SK-N-SH (cell line): ENCODE measurements around the gene MMP28. TPM values are rescaled to one million over a fixed set of nuclear protein-coding genes. Genes with fewer than 3 reads are reported as not detected.

Experiments used
- CTCF ChIA-PET: fragments of 300-600, 350-600 bp; formaldehyde crosslinking; extraction: SDS; loops from one replicate; lab custom pipeline; 2021; lab: Yijun Ruan, JAX
- POLR2A ChIA-PET: fragments of 350-600 bp; sonication (Branson Sonifier 250); formaldehyde crosslinking; extraction: SDS; loops from one replicate; lab custom pipeline; 2020; ENCODE audit warnings: antibody characterized with exemption, inconsistent platforms; lab: Yijun Ruan, JAX
- DNase-seq: peaks from one replicate; pipeline ENCODE4 v3.0.0; 2012
- H2AFZ ChIP-seq: fragments of 200-600 bp; sonication (generic); 2 replicates; pipeline ENCODE4 v1.8.1; 2016; ENCODE audit warnings: antibody characterized with exemption, mild to moderate bottlenecking, low read depth
- H3F3A ChIP-seq: fragments of 200-600 bp; sonication (generic); replicated peaks from 2 replicates; pipeline ENCODE3; 2016; ENCODE audit warnings: antibody characterized with exemption, mild to moderate bottlenecking; ENCODE audit not compliant: insufficient read depth
- H3K27ac ChIP-seq, 2 experiments: fragments of 200-500 bp in 1 of 2; fragments of 200-600 bp in 1 of 2; sonication (Bioruptor generic) in 1 of 2; sonication (generic), shearing (Covaris generic) in 1 of 2; 2 replicates each; pipeline versions ENCODE4 v1.5.1 to v1.6.1; 2014 to 2016; ENCODE audit warnings: low read depth in 2 of 2, inconsistent platforms in 1 of 2, low read length in 1 of 2, mild to moderate bottlenecking in 1 of 2, mixed read lengths in 1 of 2
- H3K27me3 ChIP-seq: fragments of 200-600 bp; sonication (generic), shearing (Covaris generic); 2 replicates; pipeline ENCODE4 v1.6.1; 2016; ENCODE audit warnings: mixed run types; ENCODE audit not compliant: insufficient read depth
- H3K36me3 ChIP-seq, 2 experiments: fragments of 200-500 bp in 1 of 2; fragments of 200-600 bp in 1 of 2; sonication (Bioruptor generic) in 1 of 2; sonication (generic) in 1 of 2; replicated peaks in 1 of 2; 2 replicates each; pipeline versions ENCODE3 to v1.5.1; 2014 to 2016; ENCODE audit warnings: low read length in 1 of 2, mild to moderate bottlenecking in 1 of 2; ENCODE audit not compliant: insufficient read depth in 2 of 2, control insufficient read depth in 1 of 2
- H3K4me1 ChIP-seq, 2 experiments: fragments of 200-500 bp in 1 of 2; fragments of 200-600 bp in 1 of 2; sonication (Bioruptor generic) in 1 of 2; sonication (generic), shearing (Covaris generic) in 1 of 2; 2 replicates each; pipeline versions ENCODE4 v1.5.1 to v1.6.1; 2014 to 2016; ENCODE audit warnings: low read depth in 1 of 2, low read length in 1 of 2, mixed run types in 1 of 2; ENCODE audit not compliant: insufficient read depth in 2 of 2, control insufficient read depth in 1 of 2
- H3K4me2 ChIP-seq: fragments of 200-600 bp; sonication (generic), shearing (Covaris generic); 2 replicates; pipeline ENCODE4 v1.6.1; 2017; ENCODE audit warnings: mixed run types
- H3K4me3 ChIP-seq, 2 experiments: fragments of 200-500 bp in 1 of 2; fragments of 200-600 bp in 1 of 2; sonication (Bioruptor generic) in 1 of 2; sonication (generic), shearing (Covaris generic) in 1 of 2; 2 replicates each; pipeline versions ENCODE4 v1.5.1 to v1.8.1; 2014 to 2016; ENCODE audit warnings: low read depth in 2 of 2, inconsistent platforms in 1 of 2, low read length in 1 of 2, mild to moderate bottlenecking in 1 of 2, mixed read lengths in 1 of 2, moderate library complexity in 1 of 2
- H3K79me2 ChIP-seq: fragments of 200-600 bp; sonication (generic); 2 replicates; pipeline ENCODE4 v1.8.1; 2017; ENCODE audit warnings: mild to moderate bottlenecking; ENCODE audit not compliant: insufficient read depth
- H3K9ac ChIP-seq: fragments of 200-600 bp; sonication (generic); 2 replicates; pipeline ENCODE4 v1.6.1; 2017; ENCODE audit warnings: mixed run types
- H3K9me2 ChIP-seq: fragments of 200-600 bp; sonication (generic); 2 replicates; pipeline ENCODE4 v1.6.1; 2017; ENCODE audit warnings: mixed run types
- H3K9me3 ChIP-seq: fragments of 200-600 bp; sonication (generic); 2 replicates; pipeline ENCODE4 v1.6.1; 2017; ENCODE audit warnings: mixed run types, mild to moderate bottlenecking, moderate library complexity
- H4K20me1 ChIP-seq: fragments of 200-600 bp; sonication (generic); 2 replicates; pipeline ENCODE4 v1.6.1; 2017; ENCODE audit warnings: mild to moderate bottlenecking, mixed run types; ENCODE audit not compliant: insufficient read depth
- EP300 ChIP-seq, 2 experiments: IDR thresholded peaks; 2 replicates each; pipeline versions ENCODE4 v1.4.0 to v1.6.1; 2012; ENCODE audit warnings: borderline replicate concordance in 1 of 2, low read depth in 1 of 2, low read length in 1 of 2
- FOXJ3 ChIP-seq: sonication (generic); formaldehyde crosslinking; IDR thresholded peaks from 2 replicates; pipeline ENCODE4 v1.5.1; 2020; ENCODE audit warnings: mild to moderate bottlenecking, missing genetic modification reagents
- GABPA ChIP-seq: IDR thresholded peaks from 2 replicates; pipeline ENCODE4 v1.4.0; 2012; ENCODE audit warnings: low read depth, mild to moderate bottlenecking
- JUND ChIP-seq: IDR thresholded peaks from 2 replicates; pipeline ENCODE4 v1.4.0; 2012
- MAX ChIP-seq: IDR thresholded peaks from 2 replicates; pipeline ENCODE4 v1.4.0; 2012; ENCODE audit warnings: low read depth
- MEF2A ChIP-seq: IDR thresholded peaks from 2 replicates; pipeline ENCODE4 v1.4.0; 2012; ENCODE audit warnings: low read depth, borderline replicate concordance
- NFIC ChIP-seq: IDR thresholded peaks from 2 replicates; pipeline ENCODE4 v1.4.0; 2012; ENCODE audit warnings: borderline replicate concordance
- PBX3 ChIP-seq: IDR thresholded peaks from 2 replicates; pipeline ENCODE4; 2012
- REST ChIP-seq: IDR thresholded peaks from 2 replicates; pipeline ENCODE4 v1.6.1; 2012; ENCODE audit warnings: mild to moderate bottlenecking, low read depth, low read length, moderate library complexity
- RFX5 ChIP-seq: IDR thresholded peaks from 2 replicates; pipeline ENCODE4 v1.6.1; 2012; ENCODE audit warnings: mild to moderate bottlenecking, improper control_type of control experiment, low read length
- RXRA ChIP-seq: IDR thresholded peaks from 2 replicates; pipeline ENCODE4 v1.4.0; 2012; ENCODE audit warnings: low read depth, mild to moderate bottlenecking, borderline replicate concordance
- SIN3A ChIP-seq: IDR thresholded peaks from 2 replicates; pipeline ENCODE4 v1.6.1; 2012; ENCODE audit warnings: low read depth, mild to moderate bottlenecking, low read length, moderate library complexity, borderline replicate concordance
- SMC3 ChIP-seq: IDR thresholded peaks from 2 replicates; pipeline ENCODE4 v1.6.1; 2012; ENCODE audit warnings: low read depth, low read length, improper control_type of control experiment
- TAF1 ChIP-seq: IDR thresholded peaks from 2 replicates; pipeline ENCODE4 v1.6.1; 2012; ENCODE audit warnings: low read depth, mild to moderate bottlenecking, low read length, moderate library complexity, borderline replicate concordance
- TCF12 ChIP-seq: IDR thresholded peaks from 2 replicates; pipeline ENCODE4 v1.4.0; 2012
- WGBS: methylation state at CpG from one replicate; pipeline ENCODE4 v1.1.6; 2017; ENCODE audit warnings: low lambda C conversion rate; 5-methylcytosine and 5-hydroxymethylcytosine counted together
- polyA plus RNA-seq, 3 experiments: library from polyadenylated mRNA; depleted of rRNA; stranded (reverse); fragments of >200 nt; gene quantifications; 2 replicates each; pipeline ENCODE4 v1.2.3, GENCODE V29; 2012
- TF ChIP-seq, protein P1 (sequence below): IDR thresholded peaks from 2 replicates; pipeline ENCODE4 v1.4.0; 2012; ENCODE audit warnings: low read depth, borderline replicate concordance
- TF ChIP-seq, protein P2 (sequence below): IDR thresholded peaks from 2 replicates; pipeline ENCODE4 v1.4.0; 2012; ENCODE audit warnings: low read depth, borderline replicate concordance
- TF ChIP-seq, protein P3 (sequence below): fragments of 150-350 bp; IDR thresholded peaks from 2 replicates; pipeline ENCODE4 v1.6.1; 2017; ENCODE audit warnings: antibody characterized with exemption, low read length, low read depth, borderline replicate concordance

Gene MMP28
- polyA plus RNA-seq, 1 of the 3 experiments (the other 2 are of a cell fraction): 0.33 TPM

- POLR2A ChIA-PET: no interaction called here
- H3K4me2 ChIP-seq: no peak overlapping the region
- no peak overlapping the region for H3K9ac ChIP-seq
- 60% methylated on average over 5 of the region's 7 CpGs for WGBS
- H3K4me3 ChIP-seq: no peak overlapping the region
- no peaks in the 10 kb centered on the region for H3K36me3 ChIP-seq
- H3K79me2 ChIP-seq: no peaks in the 10 kb centered on the region
- DNase-seq: peak; percentile 22
- H2AFZ ChIP-seq: no peak overlapping the region
- no peaks in the 10 kb centered on the region for H4K20me1 ChIP-seq
- H3K9me3 ChIP-seq: no peaks in the 10 kb centered on the region
- H3K27ac ChIP-seq: no peak overlapping the region
- peaks cover 6% of the 10 kb centered on the region for H3K27me3 ChIP-seq
- H3K4me1 ChIP-seq: peaks cover 0 to 11% of the 10 kb centered on the region in 2 experiments; a peak in 1 of 4 replicates
- CTCF ChIA-PET: interaction anchor here (0.7 to 9.3 kb wide), 9 partner anchors 15 to 433 kb away, joined by 3 to 275 read pairs (median 4); partner anchors contain the start of gene RASL10B
- TF ChIP-seq MEF2A: no peak
- TF ChIP-seq SIN3A: no peak
- TF ChIP-seq NFIC: no peak
- no peak for TF ChIP-seq REST
- no peak for TF ChIP-seq RXRA
- TF ChIP-seq, protein P1, sequence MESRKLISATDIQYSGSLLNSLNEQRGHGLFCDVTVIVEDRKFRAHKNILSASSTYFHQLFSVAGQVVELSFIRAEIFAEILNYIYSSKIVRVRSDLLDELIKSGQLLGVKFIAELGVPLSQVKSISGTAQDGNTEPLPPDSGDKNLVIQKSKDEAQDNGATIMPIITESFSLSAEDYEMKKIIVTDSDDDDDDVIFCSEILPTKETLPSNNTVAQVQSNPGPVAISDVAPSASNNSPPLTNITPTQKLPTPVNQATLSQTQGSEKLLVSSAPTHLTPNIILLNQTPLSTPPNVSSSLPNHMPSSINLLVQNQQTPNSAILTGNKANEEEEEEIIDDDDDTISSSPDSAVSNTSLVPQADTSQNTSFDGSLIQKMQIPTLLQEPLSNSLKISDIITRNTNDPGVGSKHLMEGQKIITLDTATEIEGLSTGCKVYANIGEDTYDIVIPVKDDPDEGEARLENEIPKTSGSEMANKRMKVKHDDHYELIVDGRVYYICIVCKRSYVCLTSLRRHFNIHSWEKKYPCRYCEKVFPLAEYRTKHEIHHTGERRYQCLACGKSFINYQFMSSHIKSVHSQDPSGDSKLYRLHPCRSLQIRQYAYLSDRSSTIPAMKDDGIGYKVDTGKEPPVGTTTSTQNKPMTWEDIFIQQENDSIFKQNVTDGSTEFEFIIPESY: no peak
- no peak for TF ChIP-seq FOXJ3
- TF ChIP-seq JUND: no peak
- TF ChIP-seq, protein P2, sequence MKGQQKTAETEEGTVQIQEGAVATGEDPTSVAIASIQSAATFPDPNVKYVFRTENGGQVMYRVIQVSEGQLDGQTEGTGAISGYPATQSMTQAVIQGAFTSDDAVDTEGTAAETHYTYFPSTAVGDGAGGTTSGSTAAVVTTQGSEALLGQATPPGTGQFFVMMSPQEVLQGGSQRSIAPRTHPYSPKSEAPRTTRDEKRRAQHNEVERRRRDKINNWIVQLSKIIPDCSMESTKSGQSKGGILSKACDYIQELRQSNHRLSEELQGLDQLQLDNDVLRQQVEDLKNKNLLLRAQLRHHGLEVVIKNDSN: no peak
- no peak for TF ChIP-seq GABPA
- TF ChIP-seq PBX3: no peak
- no peak for TF ChIP-seq SMC3
- no peak for TF ChIP-seq MAX
- no peak for TF ChIP-seq TCF12
- no peak for TF ChIP-seq TAF1
- TF ChIP-seq, protein P3, sequence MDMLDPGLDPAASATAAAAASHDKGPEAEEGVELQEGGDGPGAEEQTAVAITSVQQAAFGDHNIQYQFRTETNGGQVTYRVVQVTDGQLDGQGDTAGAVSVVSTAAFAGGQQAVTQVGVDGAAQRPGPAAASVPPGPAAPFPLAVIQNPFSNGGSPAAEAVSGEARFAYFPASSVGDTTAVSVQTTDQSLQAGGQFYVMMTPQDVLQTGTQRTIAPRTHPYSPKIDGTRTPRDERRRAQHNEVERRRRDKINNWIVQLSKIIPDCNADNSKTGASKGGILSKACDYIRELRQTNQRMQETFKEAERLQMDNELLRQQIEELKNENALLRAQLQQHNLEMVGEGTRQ: no peak
- no peak for TF ChIP-seq RFX5
- TF ChIP-seq EP300 (IDR thresholded peaks at IDR 0.05; ENCODE audit: borderline replicate concordance in 1 of 2, low read depth in 1 of 2, low read length in 1 of 2): no peak
- no peaks in the 10 kb centered on the region for H3K9me2 ChIP-seq
- no peaks in the 10 kb centered on the region for H3F3A ChIP-seq
These were observed 50.2 kb downstream of the MMP28 start for GRCh38 chr17:35745246-35745645.
